Spleen (tissue), 7 donors: ENCODE measurements around the gene CCDC180.
"Not testable (repeated sequence)": the region's sequence is repeated elsewhere in the genome, so short reads cannot be mapped to it uniquely, and the experiment has no call there.

Source experiments
- CTCF ChIP-seq, 11 experiments: fragments of 200-600 bp in 7 of 11; fragments of 450-650 bp in 4 of 11; sonication (generic) in 4 of 11; IDR thresholded peaks in 8 of 11; conservative IDR thresholded peaks in 3 of 11; 1 replicate in 7 of 11; 2 replicates in 4 of 11; pipeline versions ENCODE4 v1.4.0 to v1.8.0; 2016 to 2021; ENCODE audit warnings: antibody characterized with exemption in 11 of 11, inconsistent platforms in 4 of 11, mild to moderate bottlenecking in 1 of 11
- POLR2A ChIP-seq, 3 donors: fragments of 450-650 bp; IDR thresholded peaks; one replicate each; pipeline ENCODE4 v1.5.1; 2017; ENCODE audit warnings: antibody characterized with exemption in 3 of 3, mild to moderate bottlenecking in 1 of 3
- donor health status: DM: no; HTN: no; CAD: no; lungs with moderate emphysema.
- donor health status: DM: no; HTN: no; CAD: no.
- donor health status: DM: no; HTN: no; CAD: no.

DNA sequence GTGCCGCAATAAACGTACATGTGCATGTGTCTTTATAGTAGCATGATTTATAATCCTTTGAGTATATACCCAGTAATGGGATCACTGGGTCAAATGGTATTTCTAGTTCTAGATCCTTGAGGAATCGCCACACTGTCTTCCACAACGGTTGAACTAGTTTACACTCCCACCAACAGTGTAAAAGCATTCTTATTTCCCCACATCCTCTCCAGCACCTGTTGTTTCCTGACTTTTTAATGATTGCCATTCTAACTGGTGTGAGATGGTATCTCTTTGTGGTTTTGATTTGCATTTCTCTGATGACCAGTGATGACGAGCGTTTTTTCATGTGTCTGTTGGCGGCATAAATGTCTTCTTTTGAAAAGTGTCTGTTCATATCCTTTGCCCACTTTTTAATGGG is 28.2 kb downstream of the CCDC180 start:
- not testable (repeated sequence) for TF ChIP-seq CTCF (IDR thresholded peaks at IDR 0.05 in 8 of 11, conservative IDR thresholded peaks at IDR 0.05 in 3 of 11); POLR2A (IDR thresholded peaks at IDR 0.05)
